IMR-90 (cell line): Measurements from ENCODE around the gene IGSF8. TPM values are rescaled to one million over a fixed set of nuclear protein-coding genes. Genes with fewer than 3 reads are reported as not detected.

ENCODE experiments used
- ATAC-seq: fragments of 200-7000 bp; cut with Tn5 transposase; 2 replicates; pipeline ENCODE4 v1.9.1; 2020; ENCODE audit warnings: low read depth, mild to moderate bottlenecking, moderate library complexity
- BruUV-seq: library from RNA; stranded (reverse); fragments of 400-500 nt; replicated peaks from 2 replicates; lab custom pipeline; 2021; lab: Mats Ljungman, UMichigan
- CTCF ChIA-PET: fragments of 300-600 bp; formaldehyde crosslinking; extraction: SDS; loops from one replicate; lab custom pipeline; 2021; ENCODE audit warnings: antibody characterized with exemption; lab: Yijun Ruan, JAX
- POLR2A ChIA-PET: fragments of 300-600 bp; sonication (Branson Sonifier 250); formaldehyde crosslinking; loops from one replicate; lab custom pipeline; 2022; ENCODE audit warnings: antibody characterized with exemption; ENCODE audit not compliant: unreplicated experiment; lab: Charles Lee
- DNase-seq: peaks from one replicate; pipeline ENCODE4 v3.0.0; 2013
- H2AFZ ChIP-seq: replicated peaks from 2 replicates; pipeline ENCODE3; 2013; ENCODE audit warnings: low read length, mild to moderate bottlenecking; ENCODE audit not compliant: poor library complexity
- H2AK5ac ChIP-seq: 2 replicates; pipeline ENCODE4 v1.6.1; 2013; ENCODE audit warnings: low read depth, low read length, inconsistent platforms
- H2AK9ac ChIP-seq: replicated peaks from 2 replicates; pipeline ENCODE3; 2013; ENCODE audit warnings: mild to moderate bottlenecking, low read depth, low read length, moderate library complexity; ENCODE audit not compliant: poor library complexity
- H2BK120ac ChIP-seq: 2 replicates; pipeline ENCODE4 v1.6.1; 2013; ENCODE audit warnings: low read depth, low read length, inconsistent platforms
- H2BK15ac ChIP-seq: 3 replicates; pipeline ENCODE4 v1.6.1; 2013; ENCODE audit warnings: low read depth, low read length, inconsistent platforms
- H2BK20ac ChIP-seq: 2 replicates; pipeline ENCODE4 v1.6.1; 2013; ENCODE audit warnings: low read depth, mild to moderate bottlenecking, inconsistent platforms, low read length, moderate library complexity
- H2BK5ac ChIP-seq: 2 replicates; pipeline ENCODE4 v1.6.1; 2013; ENCODE audit warnings: mild to moderate bottlenecking, low read depth, low read length, inconsistent platforms; ENCODE audit not compliant: poor library complexity, severe bottlenecking
- H3K14ac ChIP-seq: replicated peaks from 2 replicates; pipeline ENCODE4 v1.6.1; 2013; ENCODE audit warnings: low read depth, low read length, inconsistent platforms
- H3K18ac ChIP-seq: 2 replicates; pipeline ENCODE4 v1.6.1; 2013; ENCODE audit warnings: low read depth, low read length, control low read depth
- H3K23ac ChIP-seq: 2 replicates; pipeline ENCODE4 v1.6.1; 2013; ENCODE audit warnings: low read depth, low read length, inconsistent platforms
- H3K27ac ChIP-seq: 2 replicates; pipeline ENCODE4 v1.5.1; 2013; ENCODE audit warnings: mild to moderate bottlenecking, control low read depth, low read length; ENCODE audit not compliant: insufficient read depth
- H3K27me3 ChIP-seq: 2 replicates; pipeline ENCODE4 v1.6.1; 2013; ENCODE audit warnings: low read length; ENCODE audit not compliant: control insufficient read depth, insufficient read depth
- H3K36me3 ChIP-seq: 2 replicates; pipeline ENCODE4 v1.6.1; 2013; ENCODE audit warnings: low read length, mixed read lengths; ENCODE audit not compliant: control insufficient read depth, insufficient read depth
- H3K4ac ChIP-seq: 2 replicates; pipeline ENCODE4 v1.6.1; 2013; ENCODE audit warnings: low read depth, low read length, inconsistent platforms
- H3K4me1 ChIP-seq: 2 replicates; pipeline ENCODE4 v1.6.1; 2013; ENCODE audit warnings: low read length, mixed read lengths; ENCODE audit not compliant: control insufficient read depth, insufficient read depth
- H3K4me2 ChIP-seq: 2 replicates; pipeline ENCODE4 v1.6.1; 2013; ENCODE audit warnings: low read depth, mild to moderate bottlenecking, control low read depth, low read length, moderate library complexity
- H3K4me3 ChIP-seq: 2 replicates; pipeline ENCODE4 v1.5.1; 2013; ENCODE audit warnings: low read depth, mild to moderate bottlenecking, control low read depth, low read length, moderate library complexity; ENCODE audit not compliant: insufficient read depth
- H3K56ac ChIP-seq: 2 replicates; pipeline ENCODE4 v1.6.1; 2013; ENCODE audit warnings: low read length, inconsistent platforms; ENCODE audit not compliant: insufficient read depth; ENCODE audit errors: extremely low read depth
- H3K79me1 ChIP-seq, 2 experiments: 2 replicates each; pipeline ENCODE4 v1.6.1; 2013; ENCODE audit warnings: low read length in 2 of 2, inconsistent platforms in 1 of 2, low read depth in 1 of 2
- H3K9ac ChIP-seq: 2 replicates; pipeline ENCODE4 v1.6.1; 2013; ENCODE audit warnings: low read depth, low read length, control low read depth
- H3K9me1 ChIP-seq: 2 replicates; pipeline ENCODE4 v1.6.1; 2013; ENCODE audit warnings: low read length, inconsistent platforms; ENCODE audit not compliant: insufficient read depth
- H3K9me3 ChIP-seq: 2 replicates; pipeline ENCODE4 v1.6.1; 2013; ENCODE audit warnings: low read length; ENCODE audit not compliant: control insufficient read depth, insufficient read depth
- H4K20me1 ChIP-seq: 2 replicates; pipeline ENCODE4 v1.6.1; 2013; ENCODE audit warnings: low read length, inconsistent platforms; ENCODE audit not compliant: insufficient read depth
- H4K5ac ChIP-seq: 2 replicates; pipeline ENCODE4 v1.6.1; 2013; ENCODE audit warnings: mild to moderate bottlenecking, low read depth, low read length, control low read depth
- H4K8ac ChIP-seq, 2 experiments: 2 replicates each; pipeline ENCODE4 v1.6.1; 2013; ENCODE audit warnings: low read depth in 2 of 2, low read length in 2 of 2, control low read depth in 1 of 2, inconsistent platforms in 1 of 2
- H4K91ac ChIP-seq: 2 replicates; pipeline ENCODE4 v1.6.1; 2013; ENCODE audit warnings: low read depth, low read length, inconsistent platforms; ENCODE audit not compliant: insufficient read depth
- BHLHE40 ChIP-seq: fragments of 150-350 bp; IDR thresholded peaks from 2 replicates; pipeline ENCODE4 v1.6.1; 2016; ENCODE audit warnings: mild to moderate bottlenecking, low read depth, low read length
- CEBPB ChIP-seq: IDR thresholded peaks from 2 replicates; pipeline ENCODE4 v1.6.1; 2012; ENCODE audit warnings: low read depth, low read length, improper control_type of control experiment
- CHD1 ChIP-seq: IDR thresholded peaks from 2 replicates; pipeline ENCODE4 v1.6.1; 2012; ENCODE audit warnings: low read depth, low read length, improper control_type of control experiment
- FOS ChIP-seq: fragments of 150-350 bp; IDR thresholded peaks from 2 replicates; pipeline ENCODE4 v1.6.1; 2016; ENCODE audit warnings: low read depth, low read length
- MAZ ChIP-seq: IDR thresholded peaks from 2 replicates; pipeline ENCODE4 v1.6.1; 2012; ENCODE audit warnings: low read depth, mild to moderate bottlenecking, low read length, improper control_type of control experiment, moderate library complexity, borderline replicate concordance
- MXI1 ChIP-seq: IDR thresholded peaks from 2 replicates; pipeline ENCODE4 v1.6.1; 2012; ENCODE audit warnings: low read depth, mild to moderate bottlenecking, low read length, moderate library complexity, borderline replicate concordance
- NFE2L2 ChIP-seq: fragments of 150-350 bp; IDR thresholded peaks from 2 replicates; pipeline ENCODE4 v1.6.1; 2016; ENCODE audit warnings: low read depth, mild to moderate bottlenecking, low read length
- POLR2A ChIP-seq: IDR thresholded peaks from 2 replicates; pipeline ENCODE4 v1.6.1; 2012; ENCODE audit warnings: mild to moderate bottlenecking, low read depth, low read length
- RAD21 ChIP-seq: IDR thresholded peaks from 2 replicates; pipeline ENCODE4 v1.6.1; 2012; ENCODE audit warnings: low read length, improper control_type of control experiment
- RCOR1 ChIP-seq: IDR thresholded peaks from 2 replicates; pipeline ENCODE4 v1.6.1; 2012; ENCODE audit warnings: mild to moderate bottlenecking, low read length, improper control_type of control experiment; ENCODE audit not compliant: insufficient replicate concordance
- RFX5 ChIP-seq: IDR thresholded peaks from 2 replicates; pipeline ENCODE4 v1.8.0; 2012; ENCODE audit warnings: low read depth, mild to moderate bottlenecking, low read length, moderate library complexity
- SMC3 ChIP-seq: fragments of 150-350 bp; IDR thresholded peaks from 2 replicates; pipeline ENCODE4 v1.6.1; 2016; ENCODE audit warnings: low read depth, mild to moderate bottlenecking, antibody characterized with exemption, low read length, moderate library complexity
- WGBS, 2 experiments: methylation state at CpG; one replicate each; pipeline versions ENCODE4 v1.1.5 to v1.1.7; 2013; ENCODE audit warnings: missing lambda C conversion rate in 2 of 2; ENCODE audit not compliant: insufficient read length in 1 of 2; ENCODE audit errors: extremely low coverage in 2 of 2; 5-methylcytosine and 5-hydroxymethylcytosine counted together
- dilution Hi-C: fragments of 300-500 bp; cut with HindIII; formaldehyde crosslinking; loops from one replicate; pipeline ENCODE4 v1.14.3; 2018; ENCODE audit warnings: low sequenced_read_pairs; ENCODE audit not compliant: unreplicated experiment
- in situ Hi-C: fragments of 300-500 bp; cut with MboI; formaldehyde crosslinking; loops from 3 replicates; pipeline ENCODE4 v1.14.3; 2019; ENCODE audit warnings: low sequenced_read_pairs, inconsistent platforms, mixed read lengths
- intact Hi-C: fragments of 100-400 bp; cut with micrococcal nuclease; formaldehyde crosslinking; loops from 2 replicates; pipeline ENCODE4 v1.10.0; 2022
- polyA plus RNA-seq, 3 experiments: library from polyadenylated mRNA; depleted of rRNA; stranded (reverse); fragments of >200 nt; gene quantifications; 2 replicates each; pipeline ENCODE4 v1.2.3, GENCODE V29; 2012; ENCODE audit warnings: low replicate concordance in 1 of 3
- total RNA-seq: library from RNA; depleted of rRNA; stranded (reverse); fragments of >200 nt; gene quantifications from 2 replicates; pipeline ENCODE4 v1.2.3, GENCODE V29; 2012
- TF ChIP-seq, protein P1 (sequence below): conservative IDR thresholded peaks from 2 replicates; pipeline ENCODE4 v1.5.1; 2012; ENCODE audit warnings: mild to moderate bottlenecking, low read depth, low read length, improper control_type of control experiment
- TF ChIP-seq, protein P2 (sequence below): fragments of 150-350 bp; IDR thresholded peaks from 2 replicates; pipeline ENCODE4 v1.6.1; 2016; ENCODE audit warnings: low read depth, mild to moderate bottlenecking, low read length, moderate library complexity, borderline replicate concordance
- TF ChIP-seq, protein P3 (sequence below): fragments of 150-350 bp; IDR thresholded peaks from 2 replicates; pipeline ENCODE4 v1.6.1; 2017; ENCODE audit warnings: mild to moderate bottlenecking, antibody characterized with exemption, low read length, low read depth

Gene IGSF8
- total and polyA plus RNA-seq, 2 of the 4 experiments (the other 2 are of a cell fraction): 8.8 to 25.2 TPM

DNA sequence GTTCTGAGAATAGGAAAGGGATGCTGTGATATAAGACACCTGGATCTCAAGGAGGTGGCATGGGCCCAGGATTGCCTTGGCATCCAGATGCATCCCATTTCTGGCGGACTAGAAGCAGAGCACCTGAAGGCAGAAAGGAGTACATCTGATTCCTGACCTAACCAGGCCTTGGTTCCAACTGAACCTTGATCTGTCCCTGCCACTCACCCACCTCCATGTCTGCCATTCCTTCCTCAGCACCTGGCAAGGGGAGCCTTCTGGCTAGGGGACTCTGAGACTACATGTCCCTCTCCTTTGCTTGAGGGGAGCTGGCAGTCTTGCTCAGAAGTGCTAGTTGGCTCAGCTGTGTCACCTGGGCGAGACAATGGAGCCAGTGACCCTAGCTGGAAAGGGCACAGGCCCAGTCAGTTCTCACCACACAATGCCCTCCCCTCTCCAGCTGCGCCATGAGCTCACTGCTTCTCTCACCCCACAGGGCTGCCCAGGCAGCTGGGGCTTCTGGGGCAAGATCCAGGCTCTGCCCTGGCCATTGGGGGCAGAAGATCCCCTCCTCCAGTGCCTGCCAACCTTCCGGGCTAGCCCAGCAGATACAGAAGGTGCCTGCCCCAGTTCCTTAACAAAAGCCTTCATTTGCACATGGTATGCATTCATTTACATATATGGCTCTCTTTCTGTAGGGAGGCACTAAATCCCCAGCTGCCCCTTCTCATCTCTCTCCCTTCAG, 2.9 kb downstream of the IGSF8 start:
- Histone ChIP-seq H3K79me1 (peaks cover 0 to 20% of the 10 kb centered on the region in 2 experiments; a peak in 3 of 4 replicates), H3K4ac (no peak overlapping the region), H3K14ac (no peak overlapping the region; the same call in 1 of the 2 replicates), H3K9me1 (no peaks in the 10 kb centered on the region), H3K4me2 (no peak overlapping the region), H3K18ac (no peak overlapping the region), H2BK15ac (no peak overlapping the region), H4K5ac (no peak overlapping the region), H3K27ac (no peak overlapping the region), H4K20me1 (0 out of 2 replicates have a peak, but pooled peaks cover 5% of the 10 kb centered on the region), H3K4me3 (no peak overlapping the region), H2AFZ (no peak overlapping the region), H4K91ac (no peak overlapping the region), H3K56ac (no peak overlapping the region), H3K27me3 (no peaks in the 10 kb centered on the region), H3K36me3 (peaks cover 6% of the 10 kb centered on the region; the same call in 1 of the 2 replicates), H2AK9ac (no peak overlapping the region), H3K9me3 (no peaks in the 10 kb centered on the region), H2BK5ac (no peak overlapping the region), H3K23ac (no peak overlapping the region; the same call in 1 of the 2 replicates), H2BK120ac (no peak overlapping the region), H2AK5ac (no peak overlapping the region), H3K9ac (no peak overlapping the region), H3K4me1 (peaks cover 6% of the 10 kb centered on the region), H4K8ac (no peak overlapping the region), H2BK20ac (no peak overlapping the region)
- ChIA-PET POLR2A (no interaction called here), CTCF (interaction anchor here (2.2 kb wide), 1 partner anchor 10 kb away, joined by 9 read pairs; no protein-coding TSS in a partner anchor)
- intact Hi-C loops (no loop called here), in situ Hi-C loops (loop anchor here (10.0 kb wide), 1 partner anchor 259 kb away; no protein-coding TSS in a partner anchor), dilution Hi-C loops (no loop called here)
- no TSS peak for BruUV-seq
- WGBS, 2 experiments: no CpG with 5 or more reads among the region's 4 CpGs
- DNase-seq (no peak), ATAC-seq (no peak)
- TF ChIP-seq FOS (no peak), MXI1 (no peak), RFX5 (no peak), CEBPB (no peak), CHD1 (no peak), SMC3 (no peak), RAD21 (no peak), BHLHE40 (no peak), RCOR1 (no peak), POLR2A (no peak), NFE2L2 (no peak), MAZ (no peak)
- TF ChIP-seq, protein P1, sequence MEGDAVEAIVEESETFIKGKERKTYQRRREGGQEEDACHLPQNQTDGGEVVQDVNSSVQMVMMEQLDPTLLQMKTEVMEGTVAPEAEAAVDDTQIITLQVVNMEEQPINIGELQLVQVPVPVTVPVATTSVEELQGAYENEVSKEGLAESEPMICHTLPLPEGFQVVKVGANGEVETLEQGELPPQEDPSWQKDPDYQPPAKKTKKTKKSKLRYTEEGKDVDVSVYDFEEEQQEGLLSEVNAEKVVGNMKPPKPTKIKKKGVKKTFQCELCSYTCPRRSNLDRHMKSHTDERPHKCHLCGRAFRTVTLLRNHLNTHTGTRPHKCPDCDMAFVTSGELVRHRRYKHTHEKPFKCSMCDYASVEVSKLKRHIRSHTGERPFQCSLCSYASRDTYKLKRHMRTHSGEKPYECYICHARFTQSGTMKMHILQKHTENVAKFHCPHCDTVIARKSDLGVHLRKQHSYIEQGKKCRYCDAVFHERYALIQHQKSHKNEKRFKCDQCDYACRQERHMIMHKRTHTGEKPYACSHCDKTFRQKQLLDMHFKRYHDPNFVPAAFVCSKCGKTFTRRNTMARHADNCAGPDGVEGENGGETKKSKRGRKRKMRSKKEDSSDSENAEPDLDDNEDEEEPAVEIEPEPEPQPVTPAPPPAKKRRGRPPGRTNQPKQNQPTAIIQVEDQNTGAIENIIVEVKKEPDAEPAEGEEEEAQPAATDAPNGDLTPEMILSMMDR: no peak
- TF ChIP-seq, protein P2, sequence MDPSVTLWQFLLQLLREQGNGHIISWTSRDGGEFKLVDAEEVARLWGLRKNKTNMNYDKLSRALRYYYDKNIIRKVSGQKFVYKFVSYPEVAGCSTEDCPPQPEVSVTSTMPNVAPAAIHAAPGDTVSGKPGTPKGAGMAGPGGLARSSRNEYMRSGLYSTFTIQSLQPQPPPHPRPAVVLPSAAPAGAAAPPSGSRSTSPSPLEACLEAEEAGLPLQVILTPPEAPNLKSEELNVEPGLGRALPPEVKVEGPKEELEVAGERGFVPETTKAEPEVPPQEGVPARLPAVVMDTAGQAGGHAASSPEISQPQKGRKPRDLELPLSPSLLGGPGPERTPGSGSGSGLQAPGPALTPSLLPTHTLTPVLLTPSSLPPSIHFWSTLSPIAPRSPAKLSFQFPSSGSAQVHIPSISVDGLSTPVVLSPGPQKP: no peak
- TF ChIP-seq, protein P3, sequence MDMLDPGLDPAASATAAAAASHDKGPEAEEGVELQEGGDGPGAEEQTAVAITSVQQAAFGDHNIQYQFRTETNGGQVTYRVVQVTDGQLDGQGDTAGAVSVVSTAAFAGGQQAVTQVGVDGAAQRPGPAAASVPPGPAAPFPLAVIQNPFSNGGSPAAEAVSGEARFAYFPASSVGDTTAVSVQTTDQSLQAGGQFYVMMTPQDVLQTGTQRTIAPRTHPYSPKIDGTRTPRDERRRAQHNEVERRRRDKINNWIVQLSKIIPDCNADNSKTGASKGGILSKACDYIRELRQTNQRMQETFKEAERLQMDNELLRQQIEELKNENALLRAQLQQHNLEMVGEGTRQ: no peak
